Astrocyte (in vitro differentiated cells and primary cell): Measurements from ENCODE around the gene TUSC1. TPM values are rescaled to one million over a fixed set of nuclear protein-coding genes. Genes with fewer than 3 reads are reported as not detected.
A peak's percentile ranks its signal among the peaks of the same experiment; 100 is the strongest.

Source experiments
- DNase-seq: peaks from one replicate; pipeline ENCODE4 v3.0.0-alpha.2; 2010; ENCODE audit warnings: low read depth
- FAIRE-seq: peaks from 2 replicates; lab custom pipeline; 2011; peaks lifted over from hg19 to GRCh38; lab: Jason Lieb, UNC
- H2AFZ ChIP-seq: 2 replicates; pipeline ENCODE4 v1.6.0; 2012; ENCODE audit warnings: low read depth, low read length, inconsistent platforms
- H3K27ac ChIP-seq: 2 replicates; pipeline ENCODE4 v1.5.1; 2011; ENCODE audit warnings: low read depth, low read length, inconsistent platforms
- H3K27me3 ChIP-seq: 2 replicates; pipeline ENCODE4 v1.6.0; 2011; ENCODE audit warnings: low read length, inconsistent platforms; ENCODE audit not compliant: insufficient read depth
- H3K36me3 ChIP-seq: 2 replicates; pipeline ENCODE4 v1.5.1; 2011; ENCODE audit warnings: low read length, inconsistent platforms; ENCODE audit not compliant: insufficient read depth
- H3K4me1 ChIP-seq: 2 replicates; pipeline ENCODE4 v1.5.1; 2011; ENCODE audit warnings: low read length, inconsistent platforms; ENCODE audit not compliant: insufficient read depth
- H3K4me2 ChIP-seq: 2 replicates; pipeline ENCODE4 v1.6.0; 2012; ENCODE audit warnings: low read length, inconsistent platforms
- H3K4me3 ChIP-seq: 2 replicates; pipeline ENCODE4 v1.5.1; 2011; ENCODE audit warnings: low read depth, mild to moderate bottlenecking, low read length, inconsistent platforms; ENCODE audit not compliant: insufficient read depth
- H3K79me2 ChIP-seq: 2 replicates; pipeline ENCODE4 v1.6.0; 2012; ENCODE audit warnings: mild to moderate bottlenecking, low read length, inconsistent platforms; ENCODE audit not compliant: insufficient read depth
- H3K9ac ChIP-seq: 2 replicates; pipeline ENCODE4 v1.6.0; 2012; ENCODE audit warnings: mild to moderate bottlenecking, low read length, inconsistent platforms
- H3K9me3 ChIP-seq: 2 replicates; pipeline ENCODE4 v1.5.1; 2012; ENCODE audit warnings: low read depth, mild to moderate bottlenecking, low read length, inconsistent platforms; ENCODE audit not compliant: insufficient read depth
- H4K20me1 ChIP-seq: 2 replicates; pipeline ENCODE4 v1.6.0; 2012; ENCODE audit warnings: low read length, inconsistent platforms; ENCODE audit not compliant: insufficient read depth
- H3K27ac Mint-ChIP-seq: one replicate; pipeline ENCODE4 v1.8.0; 2021; ENCODE audit warnings: mild to moderate bottlenecking, mixed read lengths; ENCODE audit not compliant: unreplicated experiment
- H3K27me3 Mint-ChIP-seq: one replicate; pipeline ENCODE4 v1.8.0; 2021; ENCODE audit warnings: low read depth, mixed read lengths; ENCODE audit not compliant: unreplicated experiment
- H3K36me3 Mint-ChIP-seq: one replicate; pipeline ENCODE4 v1.8.0; 2021; ENCODE audit warnings: low read depth, mixed read lengths; ENCODE audit not compliant: unreplicated experiment
- H3K4me1 Mint-ChIP-seq: one replicate; pipeline ENCODE4 v1.8.0; 2021; ENCODE audit warnings: low read depth, mixed read lengths; ENCODE audit not compliant: unreplicated experiment
- H3K4me3 Mint-ChIP-seq: one replicate; pipeline ENCODE4 v1.8.0; 2021; ENCODE audit warnings: mild to moderate bottlenecking, moderate library complexity, mixed read lengths; ENCODE audit not compliant: unreplicated experiment
- H3K9me3 Mint-ChIP-seq: one replicate; pipeline ENCODE4 v1.8.0; 2021; ENCODE audit warnings: mild to moderate bottlenecking, mixed read lengths; ENCODE audit not compliant: unreplicated experiment
- CTCF ChIP-seq: IDR thresholded peaks from 2 replicates; pipeline ENCODE4 v1.5.1; 2011; ENCODE audit warnings: low read depth, mild to moderate bottlenecking, inconsistent platforms, low read length, moderate library complexity; ENCODE audit not compliant: insufficient read depth
- EZH2 ChIP-seq: IDR thresholded peaks from 2 replicates; pipeline ENCODE4 v1.6.1; 2012; ENCODE audit warnings: mild to moderate bottlenecking, low read length, inconsistent platforms; ENCODE audit not compliant: insufficient read depth
- total RNA-seq: library from RNA; stranded (reverse); gene quantifications from 2 replicates; pipeline ENCODE4 v1.2.1, GENCODE V29; 2021

The TUSC1 gene
- total RNA-seq, 1 donor from 2014 or later, result 2.7 TPM

DNA sequence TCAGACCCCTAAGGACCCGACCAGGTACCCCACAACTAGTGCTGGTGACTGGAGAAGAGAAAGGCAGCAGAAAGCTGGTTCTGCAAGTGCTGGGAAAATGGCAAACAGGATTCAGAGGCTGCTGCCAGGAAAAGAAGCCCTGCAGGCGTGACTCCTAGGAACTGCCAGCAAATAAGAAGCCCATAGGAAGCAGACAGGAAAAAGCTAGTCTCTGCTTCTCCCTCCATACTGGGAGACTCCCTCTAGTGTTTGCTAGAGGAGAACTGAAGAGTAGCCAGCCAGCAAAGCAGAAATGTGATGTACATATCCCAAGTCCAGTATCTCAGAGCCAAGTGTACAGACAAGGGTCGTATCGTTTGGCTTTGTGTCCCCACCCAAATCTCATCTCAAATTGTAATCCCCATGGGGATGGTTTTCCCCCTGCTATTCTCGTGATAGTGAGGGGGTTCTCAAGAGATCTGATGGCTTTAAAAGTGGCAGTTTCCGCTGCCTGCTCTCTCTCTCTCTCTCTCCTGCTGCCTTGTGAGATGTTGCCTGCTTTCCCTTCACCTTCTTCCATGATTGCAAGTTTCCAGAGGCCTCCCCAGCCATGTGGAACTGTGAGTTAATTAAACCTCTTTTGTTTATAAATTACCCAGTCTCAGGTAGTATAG, 38.1 kb upstream of the TUSC1 start:
- Histone ChIP-seq H3K27me3 (no peaks in the 10 kb centered on the region), H3K4me1 (no peaks in the 10 kb centered on the region), H3K36me3 (no peaks in the 10 kb centered on the region), H3K4me3 (no peak overlapping the region), H3K4me2 (no peak overlapping the region), H3K9me3 (no peaks in the 10 kb centered on the region), H2AFZ (no peak overlapping the region), H3K79me2 (no peaks in the 10 kb centered on the region), H3K9ac (no peak overlapping the region), H3K27ac (no peak overlapping the region), H4K20me1 (no peaks in the 10 kb centered on the region)
- Mint-ChIP-seq H3K4me1 (peaks cover 2% of the 10 kb centered on the region), H3K4me3 (no peak overlapping the region), H3K27ac (no peak overlapping the region), H3K27me3 (no peaks in the 10 kb centered on the region), H3K9me3 (no peaks in the 10 kb centered on the region), H3K36me3 (no peaks in the 10 kb centered on the region)
- FAIRE-seq (no peak), DNase-seq (peak; percentile 7)
- no peak for TF ChIP-seq EZH2
- TF ChIP-seq CTCF, result peak; percentile 45

- Mint-ChIP-seq H3K4me1 (no peaks in the 10 kb centered on the region), H3K27me3 (no peaks in the 10 kb centered on the region), H3K27ac (no peak overlapping the region), H3K4me3 (no peak overlapping the region), H3K36me3 (no peaks in the 10 kb centered on the region), H3K9me3 (no peaks in the 10 kb centered on the region)
- FAIRE-seq, result no peak
- H2AFZ ChIP-seq, result no peak overlapping the region
- no peak overlapping the region for H3K4me3 ChIP-seq
- TF ChIP-seq EZH2 (no peak), CTCF (no peak)
- H3K9ac ChIP-seq, result no peak overlapping the region
- no peaks in the 10 kb centered on the region for H3K36me3 ChIP-seq
- no peaks in the 10 kb centered on the region for H3K27me3 ChIP-seq
- H3K79me2 ChIP-seq, result no peaks in the 10 kb centered on the region
- no peaks in the 10 kb centered on the region for H4K20me1 ChIP-seq
- H3K4me1 ChIP-seq, result no peaks in the 10 kb centered on the region
- DNase-seq, result no peak
- H3K27ac ChIP-seq, result no peak overlapping the region
- H3K4me2 ChIP-seq, result no peak overlapping the region
- no peaks in the 10 kb centered on the region for H3K9me3 ChIP-seq
Measured at GRCh38 chr9:25709941-25710340, 31.7 kb upstream of the TUSC1 start.

GRCh38 chr9:25704800-25705199, 26.6 kb upstream of the TUSC1 start:
- H3K9me3 Mint-ChIP-seq, result no peaks in the 10 kb centered on the region
- H3K27me3 ChIP-seq, result no peaks in the 10 kb centered on the region
- peaks cover 5% of the 10 kb centered on the region for H3K4me1 ChIP-seq
- H3K4me3 Mint-ChIP-seq, result no peak overlapping the region
- no peak overlapping the region for H3K4me3 ChIP-seq
- no peak overlapping the region for H3K27ac Mint-ChIP-seq
- H4K20me1 ChIP-seq, result no peaks in the 10 kb centered on the region
- TF ChIP-seq CTCF (no peak), EZH2 (no peak)
- H3K4me2 ChIP-seq, result no peak overlapping the region
- H2AFZ ChIP-seq, result no peak overlapping the region
- H3K4me1 Mint-ChIP-seq, result no peaks in the 10 kb centered on the region
- no peaks in the 10 kb centered on the region for H3K36me3 Mint-ChIP-seq
- H3K27me3 Mint-ChIP-seq, result no peaks in the 10 kb centered on the region
- no peaks in the 10 kb centered on the region for H3K79me2 ChIP-seq
- H3K36me3 ChIP-seq, result no peaks in the 10 kb centered on the region
- FAIRE-seq (no peak), DNase-seq (no peak)
- no peak overlapping the region for H3K9ac ChIP-seq
- no peaks in the 10 kb centered on the region for H3K9me3 ChIP-seq
- H3K27ac ChIP-seq, result no peak overlapping the region
